NB4 (cell line): ENCODE data around the gene RPN2.
A peak's percentile ranks its signal among the peaks of the same experiment; 100 is the strongest.

Source experiments
- CTCF ChIP-seq: IDR thresholded peaks from one replicate; pipeline ENCODE4 v1.5.1; 2012; ENCODE audit warnings: low read depth, low read length
- MYC ChIP-seq: IDR thresholded peaks from 2 replicates; pipeline ENCODE4 v1.6.1; 2011; ENCODE audit warnings: low read depth, low read length
- POLR2A ChIP-seq: IDR thresholded peaks from 2 replicates; pipeline ENCODE4 v1.6.1; 2011; ENCODE audit warnings: mild to moderate bottlenecking; ENCODE audit not compliant: insufficient read length; ENCODE audit errors: extremely low read depth
- TF ChIP-seq, protein P1 (sequence below): IDR thresholded peaks from 2 replicates; pipeline ENCODE4 v1.6.1; 2011; ENCODE audit warnings: low read depth, low read length

DNA sequence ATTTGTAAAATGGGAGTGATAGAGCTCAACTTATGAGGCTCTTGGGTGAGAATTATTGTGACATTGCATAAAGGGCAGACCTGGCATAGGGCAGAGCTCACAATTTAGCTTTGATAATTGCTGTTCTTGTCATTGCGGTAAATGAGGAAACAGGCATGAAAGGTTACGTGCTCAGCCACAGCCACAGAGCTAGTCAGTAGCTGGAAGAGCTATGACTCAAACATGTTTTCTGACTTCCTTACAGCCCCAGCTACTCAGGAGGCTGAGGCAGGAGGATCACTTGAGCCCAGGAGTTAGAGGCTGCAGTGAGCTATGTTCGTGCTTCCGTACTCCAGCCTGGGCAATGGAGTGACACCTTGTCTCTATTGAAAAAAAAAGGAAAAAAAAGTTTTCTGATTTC lies 86.0 kb downstream of the RPN2 start:
- TF ChIP-seq CTCF (no peak), POLR2A (no peak), MYC (no peak)
- TF ChIP-seq, protein P1, sequence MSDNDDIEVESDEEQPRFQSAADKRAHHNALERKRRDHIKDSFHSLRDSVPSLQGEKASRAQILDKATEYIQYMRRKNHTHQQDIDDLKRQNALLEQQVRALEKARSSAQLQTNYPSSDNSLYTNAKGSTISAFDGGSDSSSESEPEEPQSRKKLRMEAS, result peak; percentile 32; the same call in 1 of the 2 replicates
